Measurements from ENCODE around the gene DGUOK. TPM values are rescaled to one million over a fixed set of nuclear protein-coding genes. Genes with fewer than 3 reads are reported as not detected.
"Not testable (repeated sequence)": the region's sequence is repeated elsewhere in the genome, so short reads cannot be mapped to it uniquely, and the experiment has no call there.

Gene DGUOK
- total RNA-seq, 4 donors from 2014 or later, result 24.2 to 44.5 (median 39.7) TPM

- no peak for DNase-seq
- Histone ChIP-seq H3K4me3 (no peak overlapping the region), H3K4me1 (peaks cover 0 to 10% (median 0%) of the 10 kb centered on the region in 4 donors), H3K9me3 (no peaks in the 10 kb centered on the region), H3K27me3 (no peaks in the 10 kb centered on the region), H3K27ac (no peak overlapping the region), H3K36me3 (peaks cover 0 to 19% (median 3%) of the 10 kb centered on the region in 3 donors)
- TF ChIP-seq POLR2A (IDR thresholded peaks at IDR 0.05), result no peak
- TF ChIP-seq CTCF (IDR thresholded peaks at IDR 0.05), result no peak
These were observed 11.2 kb downstream of the DGUOK start for GRCh38 chr2:73937899-73938298.

- TF ChIP-seq CTCF (IDR thresholded peaks at IDR 0.05) (no peak), POLR2A (IDR thresholded peaks at IDR 0.05) (no peak)
- no peaks in the 10 kb centered on the region for H3K27me3 ChIP-seq
- no peaks in the 10 kb centered on the region for H3K9me3 ChIP-seq
- DNase-seq, result no peak
- peaks cover 0 to 10% (median 0%) of the 10 kb centered on the region in 4 donors for H3K4me1 ChIP-seq
- peaks cover 0 to 23% (median 3%) of the 10 kb centered on the region in 3 donors for H3K36me3 ChIP-seq
- no peak overlapping the region for H3K27ac ChIP-seq
- H3K4me3 ChIP-seq, result no peak overlapping the region
These were observed 12.2 kb downstream of the DGUOK start for GRCh38 chr2:73938718-73939352.

GRCh38 chr2:73939419-73939818, 12.7 kb downstream of the DGUOK start:
- DNase-seq, result no peak
- no peak overlapping the region for H3K27ac ChIP-seq
- no peaks in the 10 kb centered on the region for H3K27me3 ChIP-seq
- peaks cover 0 to 10% (median 0%) of the 10 kb centered on the region in 4 donors for H3K4me1 ChIP-seq
- H3K4me3 ChIP-seq, result no peak overlapping the region
- no peaks in the 10 kb centered on the region for H3K9me3 ChIP-seq
- TF ChIP-seq POLR2A (IDR thresholded peaks at IDR 0.05), result no peak
- TF ChIP-seq CTCF (IDR thresholded peaks at IDR 0.05), result no peak
- H3K36me3 ChIP-seq, result peaks cover 0 to 26% (median 3%) of the 10 kb centered on the region in 3 donors

GRCh38 chr2:73940066-73940465, 13.4 kb downstream of the DGUOK start:
- DNase-seq, H3K27me3 ChIP-seq, H3K4me3 ChIP-seq, H3K9me3 ChIP-seq, H3K4me1 ChIP-seq, H3K27ac ChIP-seq: not testable (repeated sequence)
- peaks cover 0 to 30% (median 3%) of the 10 kb centered on the region in 3 donors for H3K36me3 ChIP-seq

- Histone ChIP-seq H3K27ac (no peak overlapping the region), H3K36me3 (peaks cover 0 to 39% (median 3%) of the 10 kb centered on the region in 3 donors), H3K9me3 (no peaks in the 10 kb centered on the region), H3K27me3 (no peaks in the 10 kb centered on the region), H3K4me1 (peaks cover 0 to 10% (median 0%) of the 10 kb centered on the region in 4 donors), H3K4me3 (no peak overlapping the region)
- DNase-seq, result no peak
- no peak for TF ChIP-seq POLR2A (IDR thresholded peaks at IDR 0.05)
- no peak for TF ChIP-seq CTCF (IDR thresholded peaks at IDR 0.05)
These were observed 16.0 kb downstream of the DGUOK start for GRCh38 chr2:73942664-73943063.

- H3K36me3 ChIP-seq, result peaks cover 0 to 54% (median 0%) of the 10 kb centered on the region in 3 donors
- H3K9me3 ChIP-seq, result no peaks in the 10 kb centered on the region
- TF ChIP-seq CTCF (IDR thresholded peaks at IDR 0.05) (no peak), POLR2A (IDR thresholded peaks at IDR 0.05) (no peak)
- H3K4me1 ChIP-seq, result peaks cover 0 to 9% (median 2%) of the 10 kb centered on the region in 4 donors
- no peak overlapping the region for H3K27ac ChIP-seq
- H3K27me3 ChIP-seq, result no peaks in the 10 kb centered on the region
- DNase-seq, result no peak
- no peak overlapping the region for H3K4me3 ChIP-seq
These were observed 18.0 kb downstream of the DGUOK start for GRCh38 chr2:73944714-73945113.
